HepG2 (cell line): ENCODE data around the gene ANTXR1.

Experiments used
- FOSL1 ChIP-seq: sonication (generic); formaldehyde crosslinking; IDR thresholded peaks from 2 replicates; pipeline ENCODE4 v1.9.0; 2021; ENCODE audit warnings: missing genetic modification reagents, borderline replicate concordance
- ZNF234 ChIP-seq: sonication (generic); formaldehyde crosslinking; conservative IDR thresholded peaks from 2 replicates; pipeline ENCODE4 v1.5.1; 2020; ENCODE audit warnings: mild to moderate bottlenecking, missing genetic modification reagents
- ZNF460 ChIP-seq: sonication (generic); formaldehyde crosslinking; IDR thresholded peaks from 2 replicates; pipeline ENCODE4 v1.5.1; 2020; ENCODE audit warnings: missing genetic modification reagents, mild to moderate bottlenecking, borderline replicate concordance
- ZNF616 ChIP-seq: sonication (generic); formaldehyde crosslinking; IDR thresholded peaks from 2 replicates; pipeline ENCODE4 v1.5.0; 2020; ENCODE audit warnings: low read depth, mild to moderate bottlenecking, missing genetic modification reagents
- TF ChIP-seq, protein P1 (sequence below), 2 experiments: sonication (generic) in 1 of 2; formaldehyde crosslinking in 1 of 2; IDR thresholded peaks; 2 replicates each; pipeline versions ENCODE4 v1.4.0 to v1.6.1; 2018 to 2020; ENCODE audit warnings: missing genetic modification reagents in 2 of 2, borderline replicate concordance in 1 of 2, low read depth in 1 of 2, mild to moderate bottlenecking in 1 of 2, missing biosample characterization in 1 of 2
- TF ChIP-seq, protein P2 (sequence below): sonication (generic); formaldehyde crosslinking; IDR thresholded peaks from 2 replicates; pipeline ENCODE4 v1.5.1; 2020; ENCODE audit warnings: mild to moderate bottlenecking, missing genetic modification reagents, moderate library complexity
- TF ChIP-seq, protein P3 (sequence below): sonication (generic); formaldehyde crosslinking; IDR thresholded peaks from 2 replicates; pipeline ENCODE4 v1.8.1; 2023; ENCODE audit warnings: missing genetic modification reagents, mild to moderate bottlenecking, borderline replicate concordance

DNA sequence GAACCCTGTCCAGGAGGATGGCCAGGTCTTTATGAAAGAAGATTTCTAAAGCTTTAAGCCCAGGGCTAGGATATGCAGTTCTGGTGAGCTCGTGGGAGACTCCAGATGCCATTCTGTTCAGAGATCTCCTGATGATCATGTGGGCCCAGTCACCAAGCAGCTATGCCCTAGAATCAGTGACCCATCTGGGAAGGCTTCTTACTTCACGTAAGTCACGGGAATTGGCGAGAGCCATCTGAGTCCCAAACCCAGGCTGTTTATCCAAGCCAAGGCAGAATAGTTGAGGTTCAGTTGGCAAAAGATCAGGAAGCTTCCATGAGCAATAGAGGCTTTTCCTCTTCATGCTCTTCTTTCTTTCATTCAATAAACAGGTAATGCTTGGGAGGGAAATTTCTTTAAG lies 23.9 kb downstream of the ANTXR1 start:
- TF ChIP-seq, protein P1, sequence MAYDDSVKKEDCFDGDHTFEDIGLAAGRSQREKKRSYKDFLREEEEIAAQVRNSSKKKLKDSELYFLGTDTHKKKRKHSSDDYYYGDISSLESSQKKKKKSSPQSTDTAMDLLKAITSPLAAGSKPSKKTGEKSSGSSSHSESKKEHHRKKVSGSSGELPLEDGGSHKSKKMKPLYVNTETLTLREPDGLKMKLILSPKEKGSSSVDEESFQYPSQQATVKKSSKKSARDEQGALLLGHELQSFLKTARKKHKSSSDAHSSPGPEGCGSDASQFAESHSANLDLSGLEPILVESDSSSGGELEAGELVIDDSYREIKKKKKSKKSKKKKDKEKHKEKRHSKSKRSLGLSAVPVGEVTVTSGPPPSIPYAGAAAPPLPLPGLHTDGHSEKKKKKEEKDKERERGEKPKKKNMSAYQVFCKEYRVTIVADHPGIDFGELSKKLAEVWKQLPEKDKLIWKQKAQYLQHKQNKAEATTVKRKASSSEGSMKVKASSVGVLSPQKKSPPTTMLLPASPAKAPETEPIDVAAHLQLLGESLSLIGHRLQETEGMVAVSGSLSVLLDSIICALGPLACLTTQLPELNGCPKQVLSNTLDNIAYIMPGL (CRISPR knock-in tag; IDR thresholded peaks at IDR 0.05; ENCODE audit: borderline replicate concordance in 1 of 2, low read depth in 1 of 2): no peak
- TF ChIP-seq, protein P2, sequence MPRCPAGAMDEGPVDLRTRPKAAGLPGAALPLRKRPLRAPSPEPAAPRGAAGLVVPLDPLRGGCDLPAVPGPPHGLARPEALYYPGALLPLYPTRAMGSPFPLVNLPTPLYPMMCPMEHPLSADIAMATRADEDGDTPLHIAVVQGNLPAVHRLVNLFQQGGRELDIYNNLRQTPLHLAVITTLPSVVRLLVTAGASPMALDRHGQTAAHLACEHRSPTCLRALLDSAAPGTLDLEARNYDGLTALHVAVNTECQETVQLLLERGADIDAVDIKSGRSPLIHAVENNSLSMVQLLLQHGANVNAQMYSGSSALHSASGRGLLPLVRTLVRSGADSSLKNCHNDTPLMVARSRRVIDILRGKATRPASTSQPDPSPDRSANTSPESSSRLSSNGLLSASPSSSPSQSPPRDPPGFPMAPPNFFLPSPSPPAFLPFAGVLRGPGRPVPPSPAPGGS (CRISPR knock-in tag): no peak
- TF ChIP-seq FOSL1 (CRISPR knock-in tag) (no peak), ZNF460 (CRISPR knock-in tag) (no peak), ZNF616 (no peak), ZNF234 (CRISPR knock-in tag) (no peak)
- TF ChIP-seq, protein P3, sequence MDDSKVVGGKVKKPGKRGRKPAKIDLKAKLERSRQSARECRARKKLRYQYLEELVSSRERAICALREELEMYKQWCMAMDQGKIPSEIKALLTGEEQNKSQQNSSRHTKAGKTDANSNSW (CRISPR knock-in tag): no peak
